GM12878 (cell line): Measurements from ENCODE around the gene OR4C45. TPM values are rescaled to one million over a fixed set of nuclear protein-coding genes. Genes with fewer than 3 reads are reported as not detected.
A peak's percentile ranks its signal among the peaks of the same experiment; 100 is the strongest.

Experiments
- ATAC-seq: fragments of 200-7000 bp; cut with Tn5 transposase; 3 replicates; pipeline ENCODE4 v1.9.1; 2020; ENCODE audit warnings: mild to moderate bottlenecking, moderate library complexity
- BruUV-seq: library from RNA; stranded (reverse); fragments of 400-500 nt; replicated peaks from 2 replicates; lab custom pipeline; 2021; lab: Mats Ljungman, UMichigan
- CTCF ChIA-PET: fragments of 300-600 bp; sonication (Branson Sonifier 250); formaldehyde crosslinking; extraction: SDS; loops from one replicate; lab custom pipeline; 2021; ENCODE audit warnings: inconsistent platforms; lab: Yijun Ruan, JAX
- POLR2A ChIA-PET: fragments of 350-600 bp; formaldehyde crosslinking; extraction: SDS; loops from one replicate; lab custom pipeline; 2021; ENCODE audit warnings: inconsistent platforms; lab: Charles Lee
- RAD21 ChIA-PET: fragments of 300-600 bp; sonication (Branson Sonifier 250); formaldehyde crosslinking; loops from one replicate; lab custom pipeline; 2023; ENCODE audit warnings: antibody characterized with exemption; ENCODE audit not compliant: unreplicated experiment; lab: Charles Lee
- SMC1A ChIA-PET: fragments of 300-600 bp; sonication (Branson Sonifier 250); formaldehyde crosslinking; loops from one replicate; lab custom pipeline; 2023; ENCODE audit not compliant: unreplicated experiment, uncharacterized antibody; lab: Charles Lee
- DNase-seq: peaks from one replicate; pipeline ENCODE4 v3.0.0-alpha.2; 2011; ENCODE audit warnings: low read depth, low spot score
- FAIRE-seq: peaks from 3 replicates; lab custom pipeline; 2011; peaks lifted over from hg19 to GRCh38; lab: Jason Lieb, UNC
- H2AFZ ChIP-seq: 2 replicates; pipeline ENCODE4 v1.6.0; 2011; ENCODE audit warnings: low read depth, low read length, control low read depth; ENCODE audit not compliant: control insufficient read depth
- H3K27ac ChIP-seq: 2 replicates; pipeline ENCODE4 v1.5.1; 2011; ENCODE audit warnings: control low read depth; ENCODE audit not compliant: control insufficient read depth, insufficient read depth
- H3K27me3 ChIP-seq, 2 experiments: replicated peaks in 1 of 2; 2 replicates each; pipeline versions ENCODE4 v1.6.0 to v1.6.1; 2011; ENCODE audit warnings: low read length in 1 of 2; ENCODE audit not compliant: control insufficient read depth in 2 of 2, insufficient read depth in 2 of 2
- H3K36me3 ChIP-seq, 2 experiments: 2 replicates each; pipeline ENCODE4 v1.5.1; 2011; ENCODE audit warnings: low read length in 1 of 2; ENCODE audit not compliant: control insufficient read depth in 2 of 2, insufficient read depth in 2 of 2
- H3K4me1 ChIP-seq: 2 replicates; pipeline ENCODE4 v1.6.1; 2011; ENCODE audit warnings: mild to moderate bottlenecking, low read length, moderate library complexity, mixed read lengths; ENCODE audit not compliant: control insufficient read depth, insufficient read depth
- H3K4me2 ChIP-seq: 2 replicates; pipeline ENCODE4 v1.6.0; 2011; ENCODE audit warnings: control low read depth; ENCODE audit not compliant: control insufficient read depth, insufficient read depth
- H3K4me3 ChIP-seq: fragments of 200-600 bp; sonication (generic); 2 replicates; pipeline ENCODE4 v1.5.1; 2016
- H3K79me2 ChIP-seq: 2 replicates; pipeline ENCODE4 v1.6.0; 2011; ENCODE audit warnings: low read length; ENCODE audit not compliant: control insufficient read depth, insufficient read depth
- H3K9ac ChIP-seq: 2 replicates; pipeline ENCODE4 v1.8.0; 2011; ENCODE audit warnings: low read length, control low read depth, mixed read lengths; ENCODE audit not compliant: control insufficient read depth, insufficient read depth
- H3K9me3 ChIP-seq: replicated peaks from 3 replicates; pipeline ENCODE4 v1.5.1; 2011; ENCODE audit warnings: mild to moderate bottlenecking, low read length; ENCODE audit not compliant: control insufficient read depth, insufficient read depth
- H4K20me1 ChIP-seq: 2 replicates; pipeline ENCODE4 v1.6.0; 2011; ENCODE audit not compliant: control insufficient read depth, insufficient read depth
- BHLHE40 ChIP-seq, 2 experiments: fragments of 450-650 bp in 1 of 2; IDR thresholded peaks; 2 replicates each; pipeline ENCODE4 v1.6.1; 2011 to 2017; ENCODE audit warnings: low read depth in 2 of 2, borderline replicate concordance in 1 of 2, improper control_type of control experiment in 1 of 2, low read length in 1 of 2, mild to moderate bottlenecking in 1 of 2
- CTCF ChIP-seq, 3 experiments: IDR thresholded peaks in 2 of 3; conservative IDR thresholded peaks in 1 of 3; 2 replicates each; pipeline ENCODE4 v1.5.1; 2011; ENCODE audit warnings: low read depth in 3 of 3, low read length in 3 of 3, mild to moderate bottlenecking in 3 of 3, control low read depth in 2 of 3, moderate library complexity in 2 of 3, inconsistent platforms in 1 of 3, mixed read lengths in 1 of 3; ENCODE audit not compliant: control insufficient read depth in 2 of 3, insufficient read depth in 1 of 3; ENCODE audit errors: extremely low read depth in 1 of 3
- MEF2A ChIP-seq: IDR thresholded peaks from 2 replicates; pipeline ENCODE4 v1.6.1; 2011; ENCODE audit warnings: low read depth, mild to moderate bottlenecking, low read length, moderate library complexity; ENCODE audit not compliant: insufficient read depth
- RAD21 ChIP-seq: IDR thresholded peaks from 2 replicates; pipeline ENCODE4 v1.6.1; 2011; ENCODE audit warnings: mild to moderate bottlenecking, low read depth, low read length, moderate library complexity; ENCODE audit not compliant: insufficient read depth
- SMAD1 ChIP-seq: fragments of 450-650 bp; IDR thresholded peaks from 2 replicates; pipeline ENCODE4 v1.6.1; 2018; ENCODE audit warnings: mild to moderate bottlenecking, low read depth; ENCODE audit not compliant: partially characterized antibody
- ZBED1 ChIP-seq: IDR thresholded peaks from 2 replicates; pipeline ENCODE4 v1.6.1; 2016; ENCODE audit warnings: borderline replicate concordance
- WGBS: methylation state at CpG from one replicate; pipeline ENCODE4 v1.1.6; 2016; ENCODE audit warnings: low lambda C conversion rate; ENCODE audit not compliant: insufficient replicate concordance, insufficient coverage; ENCODE audit errors: missing lambda C conversion rate; 5-methylcytosine and 5-hydroxymethylcytosine counted together
- in situ Hi-C: fragments of 300-500 bp; cut with MboI; formaldehyde crosslinking; loops from 9 replicates; pipeline ENCODE4 v1.14.3; 2018; ENCODE audit warnings: mixed read lengths
- intact Hi-C: fragments of 100-400 bp; cut with micrococcal nuclease; formaldehyde crosslinking; loops from one replicate; pipeline ENCODE4 v1.14.2; 2022; ENCODE audit not compliant: unreplicated experiment
- polyA plus RNA-seq, 11 experiments: library from polyadenylated mRNA; depleted of rRNA in 4 of 11; unstranded in 6 of 11; stranded (reverse) in 5 of 11; fragments of >200 nt; fragmentation: Nextera tagmentation in 4 of 11; fragmentation: Illumina TruSeq in 1 of 11; extraction: Ambion mirVana in 4 of 11; extraction: Trizol in 1 of 11; gene quantifications; 1 replicate in 1 of 11; 2 replicates in 10 of 11; pipeline versions ENCODE4 v1.2.1 to v1.2.3, GENCODE V29; 2011 to 2016; ENCODE audit warnings: inconsistent platforms in 2 of 11, missing spikeins in 2 of 11, low read depth in 1 of 11
- total RNA-seq, 4 experiments: library from RNA; depleted of rRNA in 3 of 4; stranded (reverse); fragments of >200 nt in 3 of 4; fragmentation: Illumina TruSeq in 1 of 4; extraction: Trizol in 1 of 4; gene quantifications; 2 replicates each; pipeline versions ENCODE4 v1.2.1 to v1.2.3, GENCODE V29; 2013 to 2021

The OR4C45 gene
- total and polyA plus RNA-seq, 10 of the 15 experiments (the other 5 are each of a cell fraction or from before 2014, with no cell fraction given), result not detected

GRCh38 chr11:49995565-49995964, 37.1 kb upstream of the OR4C45 start:
- ChIA-PET POLR2A (no interaction called here), SMC1A (interaction anchor here (0.9 kb wide), 1 partner anchor 1688 kb away, joined by 4 read pairs; no protein-coding TSS in a partner anchor), RAD21 (interaction anchor here (0.8 kb wide), 1 partner anchor 1688 kb away, joined by 4 read pairs; no protein-coding TSS in a partner anchor), CTCF (interaction anchor here (0.8 to 4.2 kb wide), 7 partner anchors 15 to 1823 kb away, joined by 3 to 21 read pairs (median 4); no protein-coding TSS in a partner anchor)
- DNase-seq, result no peak
- no TSS peak for BruUV-seq
- 49% methylated on average over 6 of the region's 6 CpGs for WGBS
- in situ Hi-C loops, result no loop called here
- Histone ChIP-seq H3K4me3 (no peak overlapping the region), H3K27ac (no peak overlapping the region), H3K9me3 (no peaks in the 10 kb centered on the region), H3K79me2 (no peaks in the 10 kb centered on the region), H3K27me3 (no peaks in the 10 kb centered on the region), H4K20me1 (no peaks in the 10 kb centered on the region), H3K36me3 (no peaks in the 10 kb centered on the region), H3K9ac (no peak overlapping the region), H2AFZ (no peak overlapping the region), H3K4me1 (no peaks in the 10 kb centered on the region), H3K4me2 (no peak overlapping the region)
- 0 out of 3 replicates have a peak, but pooled peaks have one; percentile 30 for ATAC-seq
- peak; percentile 66 for TF ChIP-seq RAD21
- TF ChIP-seq SMAD1, result peak; percentile 89
- TF ChIP-seq BHLHE40 (IDR thresholded peaks at IDR 0.05; ENCODE audit: borderline replicate concordance in 1 of 2, low read depth in 2 of 2, low read length in 1 of 2), result no peak
- no peak for TF ChIP-seq MEF2A
- TF ChIP-seq ZBED1, result no peak
- TF ChIP-seq CTCF (IDR thresholded peaks at IDR 0.05 in 2 of 3, conservative IDR thresholded peaks at IDR 0.05 in 1 of 3; ENCODE audit: control insufficient read depth in 2 of 3, extremely low read depth in 1 of 3, insufficient read depth in 1 of 3, low read depth in 3 of 3, low read length in 3 of 3), result peak; percentile 39 to 49 (median 46); a peak in 5 of 6 replicates
- intact Hi-C loops, result loop anchor here (5.0 kb wide), 2 partner anchors 1688 to 1823 kb away; partner anchors contain the start of gene OR4S1
- no peak for FAIRE-seq
